H1 (cell line): ENCODE results near the gene TMEM244. TPM values are rescaled to one million over a fixed set of nuclear protein-coding genes. Genes with fewer than 3 reads are reported as not detected.

Source experiments
- MAX ChIP-seq: IDR thresholded peaks from 2 replicates; pipeline ENCODE4 v1.6.1; 2012; ENCODE audit warnings: inconsistent platforms
- polyA plus RNA-seq, 7 experiments: library from polyadenylated mRNA; depleted of rRNA in 3 of 7; stranded (reverse) in 5 of 7; unstranded in 2 of 7; fragments of >200 nt in 5 of 7; fragments of 200-250 nt in 2 of 7; gene quantifications; 1 replicate in 5 of 7; 2 replicates in 1 of 7; 4 replicates in 1 of 7; pipeline versions ENCODE4 v1.2.1 to v1.2.3, GENCODE V29; 2011 to 2013; ENCODE audit warnings: missing spikeins in 2 of 7, mixed read lengths in 2 of 7
- total RNA-seq: library from RNA; stranded (reverse); fragmentation: NEBNext Ultra II Directional; extraction: Animal tissue kit (Norgen Biotek cat#: 25700); gene quantifications from 2 replicates; pipeline ENCODE4 v1.2.1, GENCODE V29; 2021

TMEM244 gene
- total and polyA plus RNA-seq, 2 of the 8 experiments (the other 6 are each of a cell fraction or from before 2014, with no cell fraction given), result not detected

GRCh38 chr6:129871221-129871620 lies 10.1 kb upstream of the TMEM244 start (continued):
- TF ChIP-seq MAX, result no peak
